NCI-H526 (cell line): ENCODE results near the gene SYNE2.
A peak's percentile ranks its signal among the peaks of the same experiment; 100 is the strongest.
"Not testable (repeated sequence)": the region's sequence is repeated elsewhere in the genome, so short reads cannot be mapped to it uniquely, and the experiment has no call there.

ENCODE experiments used
- DNase-seq, 2 experiments: peaks; one replicate each; lab custom pipeline; 2025; lab: John Stamatoyannopoulos, UW

SYNE2 gene, protein sequence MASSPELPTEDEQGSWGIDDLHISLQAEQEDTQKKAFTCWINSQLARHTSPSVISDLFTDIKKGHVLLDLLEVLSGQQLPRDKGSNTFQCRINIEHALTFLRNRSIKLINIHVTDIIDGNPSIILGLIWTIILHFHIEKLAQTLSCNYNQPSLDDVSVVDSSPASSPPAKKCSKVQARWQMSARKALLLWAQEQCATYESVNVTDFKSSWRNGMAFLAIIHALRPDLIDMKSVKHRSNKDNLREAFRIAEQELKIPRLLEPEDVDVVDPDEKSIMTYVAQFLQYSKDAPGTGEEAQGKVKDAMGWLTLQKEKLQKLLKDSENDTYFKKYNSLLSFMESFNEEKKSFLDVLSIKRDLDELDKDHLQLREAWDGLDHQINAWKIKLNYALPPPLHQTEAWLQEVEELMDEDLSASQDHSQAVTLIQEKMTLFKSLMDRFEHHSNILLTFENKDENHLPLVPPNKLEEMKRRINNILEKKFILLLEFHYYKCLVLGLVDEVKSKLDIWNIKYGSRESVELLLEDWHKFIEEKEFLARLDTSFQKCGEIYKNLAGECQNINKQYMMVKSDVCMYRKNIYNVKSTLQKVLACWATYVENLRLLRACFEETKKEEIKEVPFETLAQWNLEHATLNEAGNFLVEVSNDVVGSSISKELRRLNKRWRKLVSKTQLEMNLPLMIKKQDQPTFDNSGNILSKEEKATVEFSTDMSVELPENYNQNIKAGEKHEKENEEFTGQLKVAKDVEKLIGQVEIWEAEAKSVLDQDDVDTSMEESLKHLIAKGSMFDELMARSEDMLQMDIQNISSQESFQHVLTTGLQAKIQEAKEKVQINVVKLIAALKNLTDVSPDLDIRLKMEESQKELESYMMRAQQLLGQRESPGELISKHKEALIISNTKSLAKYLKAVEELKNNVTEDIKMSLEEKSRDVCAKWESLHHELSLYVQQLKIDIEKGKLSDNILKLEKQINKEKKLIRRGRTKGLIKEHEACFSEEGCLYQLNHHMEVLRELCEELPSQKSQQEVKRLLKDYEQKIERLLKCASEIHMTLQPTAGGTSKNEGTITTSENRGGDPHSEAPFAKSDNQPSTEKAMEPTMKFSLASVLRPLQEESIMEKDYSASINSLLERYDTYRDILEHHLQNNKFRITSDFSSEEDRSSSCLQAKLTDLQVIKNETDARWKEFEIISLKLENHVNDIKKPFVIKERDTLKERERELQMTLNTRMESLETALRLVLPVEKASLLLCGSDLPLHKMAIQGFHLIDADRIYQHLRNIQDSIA (N-terminal part only)

DNA sequence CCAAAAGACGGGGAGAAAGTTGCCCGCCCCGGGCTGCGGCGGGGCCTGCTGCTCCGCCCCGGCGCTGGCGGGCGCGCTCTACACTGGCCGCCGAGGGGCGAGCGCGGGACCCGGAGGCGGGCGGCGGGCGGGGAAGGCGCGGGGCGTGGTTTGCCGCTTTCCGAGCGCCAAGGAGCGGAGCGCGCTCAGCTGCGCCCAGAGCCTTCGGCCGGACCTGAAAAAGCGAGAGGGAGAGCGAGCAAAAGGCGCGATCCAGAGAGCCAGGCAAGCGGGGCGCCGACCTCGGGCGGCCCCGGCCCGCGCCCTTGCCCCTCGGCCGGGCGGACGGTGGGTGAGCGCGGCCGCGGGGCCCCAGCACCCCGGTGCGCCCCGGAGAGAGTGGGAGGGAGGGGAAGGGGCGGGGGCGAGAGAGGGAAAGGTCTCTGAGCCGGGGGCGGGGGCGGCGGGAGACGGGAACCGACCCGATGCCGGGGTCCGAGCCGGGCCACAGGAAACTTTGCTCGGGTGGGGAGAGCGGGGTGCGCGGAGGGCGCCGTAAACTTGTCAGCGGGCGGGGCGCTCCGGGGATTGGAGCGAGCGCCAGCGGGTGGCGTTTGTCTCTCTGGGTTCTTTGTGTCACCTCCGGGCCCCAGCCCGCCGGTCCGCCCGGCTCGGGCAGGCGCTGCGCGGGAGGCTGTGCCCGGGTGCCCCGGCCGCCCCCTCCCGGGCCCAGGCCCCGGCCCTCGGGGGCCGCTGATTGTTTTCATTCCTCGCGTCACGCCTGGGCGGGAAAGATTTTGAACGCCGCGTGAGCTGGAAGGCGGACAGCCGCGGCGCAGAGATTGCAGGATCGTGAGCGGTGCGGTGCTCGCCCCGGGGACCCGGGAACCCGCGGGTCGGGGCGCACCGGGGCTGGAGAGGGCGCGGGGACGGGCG, at the start of gene SYNE2:
TSS of gene SYNE2 (plus strand) at position 188 of the 915 bp plus-strand sequence. CDS start 56,145 bp downstream, outside the sequence.
- DNase-seq: peak; percentile 40 to 92

DNA sequence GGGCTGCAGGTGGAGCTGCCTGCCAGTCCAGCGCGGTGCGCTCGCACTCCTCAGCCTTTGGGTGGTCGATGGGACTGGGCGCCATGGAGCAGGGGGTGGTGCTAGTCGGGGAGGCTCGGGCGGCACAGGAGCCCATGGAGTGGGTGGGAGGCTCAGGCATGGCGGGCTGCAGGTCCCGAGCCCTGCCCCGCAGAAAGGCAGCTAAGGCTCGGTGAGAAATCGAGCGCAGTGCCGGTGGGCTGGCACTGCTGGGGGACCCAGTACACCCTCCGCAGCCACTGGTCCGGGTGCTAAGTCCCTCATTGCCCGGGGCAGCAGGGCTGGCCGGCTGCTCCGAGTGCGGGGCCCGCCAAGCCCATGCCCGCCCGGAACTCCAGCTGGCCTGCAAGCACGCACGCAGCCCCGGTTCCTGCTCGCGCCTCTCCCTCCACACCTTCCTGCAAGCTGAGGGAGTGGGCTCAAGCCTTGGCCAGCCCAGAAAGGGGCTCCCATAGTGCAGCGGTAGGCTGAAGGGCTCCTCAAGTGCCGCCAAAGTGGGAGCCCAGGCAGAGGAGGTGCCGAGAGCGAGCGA, 49.5 kb upstream of the SYNE2 start:
- not testable (repeated sequence) for DNase-seq

DNA sequence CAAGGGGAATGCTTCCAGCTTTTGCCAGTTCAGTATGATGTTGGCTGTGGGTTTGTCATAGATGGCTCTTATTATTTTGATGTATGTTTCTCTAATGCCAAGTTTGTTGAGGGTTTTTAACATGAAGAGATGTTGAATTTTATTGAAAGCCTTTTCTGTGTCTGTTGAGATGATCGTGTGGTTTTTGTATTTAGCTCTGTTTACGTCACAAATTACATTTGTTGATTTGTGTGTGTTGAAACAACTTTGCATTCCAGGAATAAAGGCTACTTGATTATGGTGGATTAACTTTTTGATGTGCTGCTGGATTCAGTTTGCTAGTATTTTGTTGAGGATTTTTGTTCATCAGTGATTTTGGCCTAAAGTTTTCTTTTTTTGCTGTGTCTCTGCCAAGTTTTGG, 46.7 kb upstream of the SYNE2 start:
- not testable (repeated sequence) for DNase-seq

DNA sequence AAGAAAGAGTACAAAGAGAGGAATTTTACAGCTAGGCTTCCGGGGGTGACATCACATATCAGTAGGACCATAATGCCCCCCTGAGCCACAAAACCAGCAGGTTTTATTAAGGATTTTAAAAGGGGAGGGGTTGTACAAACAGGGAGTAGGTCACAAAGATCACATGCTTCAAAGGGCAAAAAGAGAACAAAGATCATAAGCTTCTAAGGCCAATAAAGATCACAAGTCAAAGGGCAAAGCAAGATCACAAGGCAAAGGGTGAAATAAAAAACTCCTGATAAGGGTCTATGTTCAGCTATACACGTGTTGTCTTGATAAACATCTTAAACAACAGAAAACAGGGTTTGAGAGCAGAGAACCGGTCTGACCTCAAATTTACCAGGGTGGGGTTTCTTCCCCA, 41.1 kb upstream of the SYNE2 start:
- DNase-seq: not testable (repeated sequence)

DNA sequence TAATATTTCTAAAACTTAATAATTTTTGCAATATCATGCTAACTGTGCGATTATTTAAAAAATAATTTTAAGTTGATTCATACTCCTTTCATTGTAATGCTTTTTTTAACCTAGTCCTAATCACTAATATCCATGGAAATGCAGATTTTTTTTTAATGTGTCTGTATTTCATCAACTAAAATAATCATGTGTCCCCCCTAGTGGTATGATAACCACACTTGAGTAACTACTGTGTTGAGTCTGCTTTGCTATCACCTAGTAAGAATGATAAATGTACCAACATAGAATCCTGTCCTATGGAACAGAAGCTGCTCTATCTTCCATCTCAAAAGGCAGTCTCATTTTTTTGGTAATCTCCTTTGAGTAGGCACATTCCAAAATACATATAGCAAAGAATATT, 19.1 kb upstream of the SYNE2 start:
- no peak for DNase-seq

DNA sequence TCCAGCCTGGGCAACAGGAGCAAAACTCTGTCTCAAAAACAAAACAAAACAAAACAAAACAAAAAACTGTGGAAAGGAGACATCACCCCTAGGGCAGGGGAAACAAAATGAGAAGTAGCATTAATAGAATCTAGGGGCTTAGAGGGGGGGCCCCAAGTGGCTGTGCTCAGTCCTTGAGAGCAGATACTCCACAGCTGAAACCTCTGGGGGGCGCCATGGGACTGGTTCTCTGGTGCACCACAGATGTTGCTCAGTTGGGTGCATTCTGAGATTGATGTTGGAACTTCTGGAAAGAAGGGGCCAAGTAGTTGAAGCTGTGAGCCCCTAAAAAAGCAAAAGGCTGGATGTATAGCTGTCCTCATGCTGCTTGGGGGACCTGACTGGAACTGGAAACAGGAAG, 11.8 kb upstream of the SYNE2 start:
- peak in 1 of 2 experiments; percentile 7 for DNase-seq

DNA sequence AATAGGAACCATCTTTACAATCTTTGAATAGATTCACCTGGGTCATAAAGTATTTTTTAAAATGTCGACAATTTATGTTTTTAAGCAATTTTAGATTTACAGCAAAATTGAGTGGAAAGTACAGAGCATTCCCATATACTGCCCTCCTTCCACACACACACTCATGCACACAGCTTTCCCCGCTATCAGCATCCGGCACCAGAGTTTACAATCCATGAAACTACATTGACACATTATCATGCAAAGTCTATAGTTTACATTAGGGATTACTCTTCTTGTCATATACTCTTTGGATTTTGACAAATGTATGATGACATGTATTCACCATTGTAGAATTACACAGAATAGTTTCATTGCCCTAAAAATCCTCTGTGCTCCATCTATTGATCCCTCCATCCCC, 9.0 kb upstream of the SYNE2 start:
- no peak for DNase-seq

DNA sequence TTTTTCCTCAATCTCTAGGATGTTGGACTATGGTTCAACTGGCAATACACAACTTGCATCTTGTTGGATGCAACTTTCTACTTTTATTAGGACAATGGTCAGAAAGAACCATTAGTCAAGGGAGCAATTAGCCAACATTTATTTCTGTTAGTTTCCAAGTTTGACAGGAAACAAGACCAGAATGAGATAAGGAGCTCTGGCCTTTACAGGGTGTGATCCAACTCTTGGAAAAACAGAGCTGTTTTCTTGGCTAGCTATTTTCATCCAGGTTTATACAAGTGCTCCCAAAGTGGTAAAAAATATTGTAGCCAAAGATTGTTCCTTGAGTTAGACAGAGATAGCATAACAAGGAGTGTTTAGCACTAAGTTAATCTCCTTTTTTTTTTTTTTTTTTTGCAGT, 3.9 kb upstream of the SYNE2 start:
- no peak for DNase-seq

DNA sequence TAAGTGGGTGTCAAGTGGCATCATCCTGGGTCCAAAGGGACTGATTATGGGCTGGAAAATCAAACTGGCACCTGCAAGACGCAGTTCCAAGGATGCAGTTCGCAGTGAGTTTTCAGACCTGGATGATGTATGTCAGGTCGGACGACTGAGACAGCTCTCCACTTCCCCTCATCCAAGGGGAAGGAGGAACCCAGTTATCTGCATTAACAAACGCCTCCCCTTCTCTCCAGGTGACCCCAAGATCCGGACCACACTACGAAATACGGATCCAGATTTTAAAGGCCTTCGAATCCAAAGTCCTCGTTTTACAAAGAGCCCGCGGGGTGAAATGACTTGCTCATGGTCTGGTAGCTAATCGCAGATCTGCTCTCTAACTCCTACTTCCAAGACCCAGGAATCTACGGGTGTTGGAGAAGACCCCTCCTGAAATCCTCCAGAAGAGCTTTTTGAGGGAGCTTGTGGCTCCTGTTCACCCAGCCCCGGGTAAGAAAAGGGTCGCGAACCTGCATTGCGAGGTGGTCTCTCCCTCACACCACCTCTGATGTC, 460 bp upstream of the SYNE2 start:
- DNase-seq: peak; percentile 40 to 62

DNA sequence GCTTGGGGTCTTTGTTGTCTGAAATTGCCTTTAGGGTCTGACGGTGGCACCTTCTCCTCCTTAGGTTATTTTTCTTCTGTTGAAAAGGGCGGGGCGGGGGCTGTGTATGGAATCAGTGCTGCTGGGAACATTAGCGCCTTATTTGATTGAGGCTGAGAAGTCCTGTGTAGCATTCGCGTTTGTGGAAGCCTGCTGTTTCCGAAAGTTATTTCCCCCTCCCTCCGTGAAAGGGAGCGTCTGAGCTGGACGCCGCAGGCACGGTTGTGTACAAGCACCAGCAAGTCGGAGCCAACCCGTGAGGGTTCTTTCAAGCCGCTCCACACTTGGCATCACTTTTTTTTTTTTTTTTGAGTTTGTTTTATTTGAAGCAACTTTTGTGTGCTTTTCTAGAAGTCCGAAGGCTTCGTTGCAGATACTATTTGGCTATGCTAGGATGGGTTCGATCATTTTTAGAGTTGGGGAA, 1.1 kb downstream of the SYNE2 start:
- DNase-seq: peak; percentile 64 to 79

DNA sequence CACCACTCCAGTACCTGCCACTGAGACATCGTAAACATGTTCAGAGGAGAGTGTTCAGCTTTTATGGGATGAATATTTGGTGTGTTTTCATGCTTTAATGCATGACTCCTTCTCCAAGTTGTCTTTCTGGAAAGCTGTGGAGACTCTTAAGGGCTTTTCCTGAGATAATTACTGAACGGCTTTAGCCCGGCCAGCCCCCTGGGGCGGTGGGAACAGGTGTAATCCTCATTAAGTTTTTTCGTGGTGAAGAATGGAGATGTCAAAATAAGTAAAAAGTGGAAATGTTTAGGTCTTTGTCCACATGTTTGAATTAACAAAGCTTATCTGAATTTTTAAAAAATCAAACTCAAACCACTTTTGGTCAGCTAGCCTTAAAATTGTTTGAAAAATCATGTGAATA, 1.5 kb downstream of the SYNE2 start:
- no peak for DNase-seq

DNA sequence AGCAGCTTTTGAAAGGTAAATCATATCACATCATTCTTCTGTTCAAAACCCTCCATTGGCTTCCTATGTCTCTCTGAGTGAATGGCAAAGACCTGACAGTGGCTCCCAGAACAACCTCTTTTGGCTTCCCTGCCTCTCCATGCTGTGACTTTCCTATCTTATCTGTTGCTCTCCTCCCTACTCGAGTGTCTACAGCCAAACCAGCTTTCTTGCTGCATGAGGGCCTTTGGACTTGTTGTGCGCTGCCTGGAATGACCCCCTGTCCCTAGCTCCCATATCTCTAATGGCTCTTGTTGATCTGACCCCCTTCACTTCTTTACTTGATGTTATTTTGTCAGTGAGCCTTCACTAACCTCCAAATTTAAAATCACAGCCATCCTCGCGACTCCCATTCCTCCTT, 2.5 kb downstream of the SYNE2 start:
- no peak for DNase-seq

DNA sequence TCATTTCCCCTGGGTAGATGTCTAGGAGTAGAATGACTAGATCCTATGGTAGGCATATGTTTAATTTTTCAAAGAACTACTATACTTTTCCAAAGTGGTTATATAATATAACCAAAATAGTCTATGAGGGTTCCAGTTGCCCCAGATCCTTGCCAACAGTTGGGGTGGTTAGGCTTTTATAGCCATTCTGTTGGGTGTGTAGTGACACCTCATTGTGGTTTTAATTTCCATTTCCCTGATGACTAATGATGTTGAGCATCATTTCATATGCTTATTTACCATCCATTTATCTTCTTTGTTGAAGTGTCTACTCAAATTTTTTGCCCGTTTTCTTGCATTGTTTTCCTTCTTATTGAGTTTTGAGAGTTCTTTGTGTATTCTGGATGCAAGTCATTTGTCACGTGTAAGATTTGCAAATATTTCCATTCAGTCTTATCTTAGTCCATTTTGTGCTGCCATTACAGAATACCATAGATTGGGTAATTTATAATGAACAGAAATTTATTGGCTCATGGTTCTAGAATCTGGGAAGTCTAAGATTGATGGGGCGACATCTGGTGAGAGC, 4.7 kb downstream of the SYNE2 start:
- no peak for DNase-seq

DNA sequence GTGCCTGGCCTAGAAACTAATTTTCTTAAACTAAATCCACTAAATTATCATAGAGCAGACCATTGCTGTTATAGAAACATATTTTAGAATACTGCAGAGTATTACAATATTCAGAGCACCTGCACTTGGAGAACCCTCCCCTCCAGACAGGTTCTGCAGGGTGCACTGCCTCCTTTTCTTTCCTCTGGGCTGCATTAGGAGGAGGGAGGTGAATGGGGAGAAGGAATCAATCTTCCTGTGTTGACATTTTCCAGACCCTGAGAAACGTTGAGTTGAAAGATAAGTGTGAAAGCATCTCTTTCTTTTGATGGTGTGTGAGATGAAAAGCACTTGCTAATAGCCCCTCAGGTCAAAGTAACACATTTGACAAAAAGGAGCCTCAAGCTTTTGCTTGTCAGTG, 7.3 kb downstream of the SYNE2 start:
- DNase-seq: no peak

DNA sequence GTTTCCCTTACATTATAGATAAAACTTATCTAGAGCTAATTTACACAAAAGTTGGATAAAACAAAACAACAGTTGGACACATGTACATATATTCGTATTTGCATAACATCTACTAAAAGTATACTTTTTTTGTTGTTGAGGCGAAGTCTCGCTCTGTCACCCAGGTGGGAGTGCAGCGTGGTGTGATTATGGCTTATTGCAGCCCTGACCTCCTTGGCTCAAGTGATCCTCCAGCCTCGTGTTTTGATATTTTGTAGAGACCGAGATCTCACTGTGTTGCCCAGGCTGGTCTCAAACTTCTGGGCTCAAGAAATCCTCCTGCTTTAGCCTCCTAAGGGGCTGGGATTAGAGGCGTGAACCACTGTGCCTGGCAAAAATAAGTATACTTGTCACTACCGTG, 9.4 kb downstream of the SYNE2 start:
- DNase-seq: no peak

DNA sequence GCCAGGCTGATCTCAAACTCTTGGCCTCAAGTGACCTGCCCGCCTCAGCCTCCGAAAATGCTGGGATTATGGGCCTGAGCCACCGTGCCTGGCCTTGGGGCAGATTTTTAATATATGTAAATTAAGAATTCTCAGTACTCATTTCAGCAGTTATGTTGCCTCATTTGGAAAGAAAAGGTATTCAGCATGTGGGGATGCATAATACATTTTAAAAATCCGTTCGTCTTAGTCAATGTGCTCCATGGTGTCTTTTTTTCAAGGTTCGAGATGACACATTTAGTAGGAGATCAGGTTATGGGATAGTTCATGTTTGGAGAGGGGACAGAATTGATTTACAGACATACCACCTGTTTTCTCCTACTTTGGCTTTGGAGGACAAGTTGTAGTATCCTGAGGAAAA, 10.2 kb downstream of the SYNE2 start:
- DNase-seq: peak in 1 of 2 experiments; percentile 8

DNA sequence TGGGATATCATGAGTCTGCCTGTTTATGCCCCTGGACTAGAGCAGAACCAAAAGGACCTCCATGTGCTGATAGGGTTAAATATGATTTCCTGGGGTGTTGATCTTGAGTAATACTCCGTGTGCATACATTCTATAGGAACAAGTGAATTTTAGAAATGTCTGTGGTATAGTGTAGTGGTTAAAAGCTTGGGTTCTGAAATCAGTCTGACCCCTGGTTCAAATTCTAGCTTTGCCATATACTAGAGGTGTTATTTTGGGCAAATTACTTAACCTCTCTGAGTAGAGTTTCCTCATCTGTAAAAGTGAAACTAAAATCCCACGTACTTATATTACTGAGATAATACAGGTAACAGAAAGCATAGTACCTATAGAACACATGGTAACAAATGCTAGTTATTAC, 12.0 kb downstream of the SYNE2 start:
- not testable (repeated sequence) for DNase-seq

DNA sequence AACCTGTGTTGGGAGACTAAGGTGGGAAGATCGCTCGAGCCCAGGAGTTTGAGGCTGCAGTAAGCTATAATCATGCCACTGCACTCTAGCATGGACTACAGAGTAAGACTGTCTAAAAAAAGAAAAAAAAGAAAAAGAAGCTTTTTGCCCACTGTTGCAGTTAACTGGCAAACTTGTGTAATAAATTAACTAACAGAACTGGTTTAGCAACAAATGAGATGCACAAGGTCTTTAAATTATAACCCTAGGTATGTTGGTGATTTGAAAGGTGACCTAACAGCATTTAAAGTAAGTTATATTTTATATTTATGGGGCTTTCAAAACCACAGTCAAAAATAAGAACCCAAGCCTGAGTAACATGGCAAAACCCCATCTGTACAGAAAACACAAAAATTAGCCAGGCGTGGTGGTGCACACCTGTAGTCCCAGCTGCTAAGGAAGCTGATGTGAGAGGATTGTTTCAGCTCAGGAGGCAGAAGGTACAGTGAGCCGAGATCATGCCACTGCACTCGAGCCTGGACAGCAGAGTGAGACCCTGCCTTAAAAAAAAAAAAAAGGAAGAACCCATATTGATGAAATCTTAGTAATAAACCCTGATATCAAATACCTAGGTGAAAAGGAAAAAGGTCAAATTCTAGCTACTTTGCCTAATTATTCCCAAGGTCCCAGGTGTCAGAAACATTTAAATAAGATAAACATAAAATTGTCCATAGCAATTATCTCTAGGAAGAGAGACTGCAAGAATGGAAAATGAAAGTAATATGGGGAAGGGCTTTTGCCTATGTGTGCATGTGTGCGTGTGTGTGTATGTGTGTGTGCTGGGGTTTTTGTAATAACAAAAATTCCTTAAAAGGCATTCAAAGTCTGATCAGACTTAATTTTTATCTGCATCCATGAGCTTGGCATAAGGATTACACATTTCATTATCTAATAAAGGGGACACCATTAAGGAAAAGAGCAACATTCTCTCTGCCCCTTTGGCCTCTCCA, 15.4 kb downstream of the SYNE2 start:
- DNase-seq: no peak
